OCI-LY1 (cell line): ENCODE data around the gene CHEK1.

Experiments used
- H2AFZ ChIP-seq: fragments of 200-600 bp; sonication (generic), shearing (Covaris generic); 2 replicates; pipeline ENCODE4 v1.6.0; 2014; ENCODE audit warnings: antibody characterized with exemption, mild to moderate bottlenecking, low read length
- H3F3A ChIP-seq: fragments of 200-600 bp; sonication (generic), shearing (Covaris generic); 2 replicates; pipeline ENCODE4 v1.6.0; 2014; ENCODE audit warnings: mild to moderate bottlenecking, antibody characterized with exemption, low read length, moderate library complexity; ENCODE audit not compliant: insufficient read depth
- H3K27ac ChIP-seq: fragments of 200-600 bp; sonication (generic); 2 replicates; pipeline ENCODE4 v1.5.1; 2014; ENCODE audit warnings: low read length, mixed run types, mild to moderate bottlenecking, low read depth; ENCODE audit not compliant: poor library complexity, severe bottlenecking
- H3K27me3 ChIP-seq: fragments of 200-600 bp; sonication (generic); 2 replicates; pipeline ENCODE4 v1.6.0; 2014; ENCODE audit warnings: antibody characterized with exemption, mild to moderate bottlenecking, low read length, moderate library complexity; ENCODE audit not compliant: insufficient read depth
- H3K36me3 ChIP-seq: fragments of 200-600 bp; sonication (generic); 2 replicates; pipeline ENCODE4 v1.6.1; 2014; ENCODE audit warnings: mild to moderate bottlenecking, antibody characterized with exemption, low read length, moderate library complexity, mixed read lengths; ENCODE audit not compliant: insufficient read depth
- H3K4me1 ChIP-seq: fragments of 200-600 bp; sonication (generic); 2 replicates; pipeline ENCODE4 v1.5.1; 2014; ENCODE audit warnings: mild to moderate bottlenecking, low read length, moderate library complexity; ENCODE audit not compliant: insufficient read depth, severe bottlenecking
- H3K4me2 ChIP-seq: fragments of 200-600 bp; sonication (generic), shearing (Covaris generic); 2 replicates; pipeline ENCODE4 v1.6.1; 2014; ENCODE audit warnings: low read length
- H3K4me3 ChIP-seq: fragments of 200-600 bp; sonication (generic); 2 replicates; pipeline ENCODE4 v1.5.1; 2014; ENCODE audit warnings: low read length, low read depth, mild to moderate bottlenecking, mixed read lengths; ENCODE audit not compliant: poor library complexity, severe bottlenecking
- H3K79me2 ChIP-seq: fragments of 200-600 bp; shearing (Covaris generic); 2 replicates; pipeline ENCODE4 v1.6.1; 2016; ENCODE audit warnings: mixed run types, low read length, mixed read lengths; ENCODE audit not compliant: insufficient read depth
- H3K9ac ChIP-seq: fragments of 200-600 bp; sonication (generic), shearing (Covaris generic); 2 replicates; pipeline ENCODE4 v1.6.1; 2014; ENCODE audit warnings: mild to moderate bottlenecking, low read length, mixed read lengths
- H3K9me2 ChIP-seq: fragments of 200-600 bp; sonication (generic), shearing (Covaris generic); 2 replicates; pipeline ENCODE4 v1.6.1; 2014; ENCODE audit warnings: low read depth, mild to moderate bottlenecking, low read length, mixed read lengths
- H3K9me3 ChIP-seq: fragments of 200-600 bp; shearing (Covaris generic); 2 replicates; pipeline ENCODE4 v1.6.1; 2014; ENCODE audit warnings: low read length, mixed read lengths
- H4K20me1 ChIP-seq: fragments of 200-600 bp; sonication (generic), shearing (Covaris generic); 2 replicates; pipeline ENCODE4 v1.6.0; 2016; ENCODE audit warnings: mild to moderate bottlenecking, low read length; ENCODE audit not compliant: insufficient read depth
- CTCF ChIP-seq: fragments of 200-600 bp; sonication (generic), shearing (Covaris generic); IDR thresholded peaks from 2 replicates; pipeline ENCODE4 v1.5.1; 2017; ENCODE audit warnings: mild to moderate bottlenecking, antibody characterized with exemption, low read length, moderate library complexity, mixed read lengths
- EZH2 ChIP-seq: fragments of 200-600 bp; sonication (generic), shearing (Covaris generic); IDR thresholded peaks from 2 replicates; pipeline ENCODE4 v1.8.0; 2017; ENCODE audit warnings: borderline replicate concordance, mixed run types, mild to moderate bottlenecking, antibody characterized with exemption, low read length, moderate library complexity, mixed read lengths

The CHEK1 gene

GRCh38 chr11:125587480-125587879 lies 37.5 kb upstream of the CHEK1 start:
- H3K79me2 ChIP-seq, result no peaks in the 10 kb centered on the region
- H3K4me1 ChIP-seq, result peaks cover 7% of the 10 kb centered on the region
- H3K9me2 ChIP-seq, result no peaks in the 10 kb centered on the region
- no peak for TF ChIP-seq CTCF
- no peak for TF ChIP-seq EZH2
- H3F3A ChIP-seq, result no peaks in the 10 kb centered on the region
- no peak overlapping the region for H3K9ac ChIP-seq
- H4K20me1 ChIP-seq, result no peaks in the 10 kb centered on the region
- H3K9me3 ChIP-seq, result no peaks in the 10 kb centered on the region
- H3K36me3 ChIP-seq, result peaks cover 23% of the 10 kb centered on the region
- no peak overlapping the region for H3K4me3 ChIP-seq
- no peak overlapping the region for H3K4me2 ChIP-seq
- no peak overlapping the region for H2AFZ ChIP-seq
- H3K27ac ChIP-seq, result no peak overlapping the region
- H3K27me3 ChIP-seq, result no peaks in the 10 kb centered on the region

- H3K9me2 ChIP-seq, result no peaks in the 10 kb centered on the region
- H3F3A ChIP-seq, result no peaks in the 10 kb centered on the region
- H3K4me3 ChIP-seq, result no peak overlapping the region
- H3K9me3 ChIP-seq, result no peaks in the 10 kb centered on the region
- H3K4me1 ChIP-seq, result peaks cover 9% of the 10 kb centered on the region
- peaks cover 8% of the 10 kb centered on the region for H3K79me2 ChIP-seq
- H4K20me1 ChIP-seq, result no peaks in the 10 kb centered on the region
- no peak overlapping the region for H3K4me2 ChIP-seq
- H2AFZ ChIP-seq, result no peak overlapping the region
- H3K27ac ChIP-seq, result no peak overlapping the region
- H3K27me3 ChIP-seq, result no peaks in the 10 kb centered on the region
- no peak overlapping the region for H3K9ac ChIP-seq
- H3K36me3 ChIP-seq, result peaks cover 13% of the 10 kb centered on the region
- TF ChIP-seq CTCF (no peak), EZH2 (no peak)
Measured at GRCh38 chr11:125588505-125588904, 36.5 kb upstream of the CHEK1 start.

GRCh38 chr11:125591649-125592304 lies 33.2 kb upstream of the CHEK1 start:
- peak overlapping the region; percentile 94 for H3K9ac ChIP-seq
- peak overlapping the region; percentile 99 for H3K4me2 ChIP-seq
- peaks cover 29% of the 10 kb centered on the region for H3K4me1 ChIP-seq
- peak overlapping the region; percentile 88 for H3K4me3 ChIP-seq
- peak overlapping the region; percentile 66 for H3K27ac ChIP-seq
- H4K20me1 ChIP-seq, result no peaks in the 10 kb centered on the region
- TF ChIP-seq CTCF, result no peak
- no peak for TF ChIP-seq EZH2
- H3K36me3 ChIP-seq, result peaks cover 13% of the 10 kb centered on the region
- H3K9me2 ChIP-seq, result no peaks in the 10 kb centered on the region
- no peaks in the 10 kb centered on the region for H3F3A ChIP-seq
- no peaks in the 10 kb centered on the region for H3K9me3 ChIP-seq
- H2AFZ ChIP-seq, result no peak overlapping the region
- H3K79me2 ChIP-seq, result peaks cover 33% of the 10 kb centered on the region
- H3K27me3 ChIP-seq, result no peaks in the 10 kb centered on the region
